DOHH2 (cell line): ENCODE measurements around the gene ANKRD39.

Source experiments
- H3F3A ChIP-seq: fragments of 200-600 bp; sonication (generic), shearing (Covaris generic); 2 replicates; pipeline ENCODE4 v1.6.0; 2016; ENCODE audit warnings: antibody characterized with exemption, mild to moderate bottlenecking; ENCODE audit not compliant: control insufficient read depth, insufficient read depth
- H3K27ac ChIP-seq: fragments of 200-600 bp; sonication (generic); 2 replicates; pipeline ENCODE4 v1.5.1; 2014; ENCODE audit warnings: low read depth, mild to moderate bottlenecking, low read length, moderate library complexity
- H3K27me3 ChIP-seq: fragments of 200-600 bp; sonication (generic); 2 replicates; pipeline ENCODE4 v1.6.1; 2014; ENCODE audit warnings: mild to moderate bottlenecking, low read length, mixed read lengths; ENCODE audit not compliant: control insufficient read depth
- H3K36me3 ChIP-seq: fragments of 200-600 bp; sonication (generic); 2 replicates; pipeline ENCODE4 v1.6.1; 2014; ENCODE audit warnings: mild to moderate bottlenecking, low read length, moderate library complexity, mixed read lengths; ENCODE audit not compliant: control insufficient read depth
- H3K4me1 ChIP-seq: fragments of 200-600 bp; sonication (generic); 2 replicates; pipeline ENCODE4 v1.6.1; 2014; ENCODE audit warnings: mild to moderate bottlenecking, low read length, mixed read lengths; ENCODE audit not compliant: control insufficient read depth
- H3K4me2 ChIP-seq: fragments of 200-600 bp; sonication (generic); 2 replicates; pipeline ENCODE4 v1.6.0; 2014; ENCODE audit warnings: mild to moderate bottlenecking, low read length, moderate library complexity
- H3K4me3 ChIP-seq: fragments of 200-600 bp; sonication (generic); 2 replicates; pipeline ENCODE4 v1.5.1; 2014; ENCODE audit warnings: mild to moderate bottlenecking, low read length, mixed read lengths
- H3K79me2 ChIP-seq: fragments of 200-600 bp; sonication (generic); 2 replicates; pipeline ENCODE4 v1.6.1; 2014; ENCODE audit warnings: mild to moderate bottlenecking, low read length, mixed read lengths; ENCODE audit not compliant: control insufficient read depth
- H3K9me2 ChIP-seq: fragments of 200-600 bp; sonication (generic); replicated peaks from 2 replicates; pipeline ENCODE4 v1.6.1; 2014; ENCODE audit warnings: mild to moderate bottlenecking, low read length, mixed read lengths; ENCODE audit not compliant: control insufficient read depth
- H3K9me3 ChIP-seq: fragments of 200-600 bp; sonication (generic); 2 replicates; pipeline ENCODE4 v1.6.1; 2014; ENCODE audit warnings: antibody characterized with exemption, low read length, mixed read lengths; ENCODE audit not compliant: control insufficient read depth, insufficient read depth
- H4K20me1 ChIP-seq: fragments of 200-600 bp; sonication (generic); 2 replicates; pipeline ENCODE4 v1.6.0; 2014; ENCODE audit warnings: low read depth, mild to moderate bottlenecking, antibody characterized with exemption, low read length, moderate library complexity; ENCODE audit not compliant: control insufficient read depth, insufficient read depth
- EZH2phosphoT487 ChIP-seq: fragments of 200-600 bp; sonication (generic); IDR thresholded peaks from 2 replicates; pipeline ENCODE4 v1.6.1; 2017; ENCODE audit warnings: borderline replicate concordance, mild to moderate bottlenecking, antibody characterized with exemption, low read length, moderate library complexity, mixed read lengths
- TF ChIP-seq, protein P1 (sequence below): fragments of 200-600 bp; sonication (generic); IDR thresholded peaks from one replicate; pipeline ENCODE4 v1.5.1; 2014; ENCODE audit warnings: antibody characterized with exemption, mild to moderate bottlenecking, low read depth, low read length; ENCODE audit not compliant: poor library complexity, severe bottlenecking

Gene ANKRD39

GRCh38 chr2:96816836-96817702 lies 40.7 kb downstream of the ANKRD39 start:
- Histone ChIP-seq H4K20me1 (peaks cover 26% of the 10 kb centered on the region), H3F3A (no peaks in the 10 kb centered on the region), H3K36me3 (peaks cover 43% of the 10 kb centered on the region), H3K4me2 (peak overlapping the region; percentile 92), H3K27me3 (no peaks in the 10 kb centered on the region), H3K4me3 (peak overlapping the region; percentile 82), H3K9me2 (no peaks in the 10 kb centered on the region), H3K9me3 (no peaks in the 10 kb centered on the region), H3K4me1 (peaks cover 55% of the 10 kb centered on the region), H3K27ac (no peak overlapping the region), H3K79me2 (peaks cover 55% of the 10 kb centered on the region)
- no peak for TF ChIP-seq EZH2phosphoT487
- TF ChIP-seq, protein P1, sequence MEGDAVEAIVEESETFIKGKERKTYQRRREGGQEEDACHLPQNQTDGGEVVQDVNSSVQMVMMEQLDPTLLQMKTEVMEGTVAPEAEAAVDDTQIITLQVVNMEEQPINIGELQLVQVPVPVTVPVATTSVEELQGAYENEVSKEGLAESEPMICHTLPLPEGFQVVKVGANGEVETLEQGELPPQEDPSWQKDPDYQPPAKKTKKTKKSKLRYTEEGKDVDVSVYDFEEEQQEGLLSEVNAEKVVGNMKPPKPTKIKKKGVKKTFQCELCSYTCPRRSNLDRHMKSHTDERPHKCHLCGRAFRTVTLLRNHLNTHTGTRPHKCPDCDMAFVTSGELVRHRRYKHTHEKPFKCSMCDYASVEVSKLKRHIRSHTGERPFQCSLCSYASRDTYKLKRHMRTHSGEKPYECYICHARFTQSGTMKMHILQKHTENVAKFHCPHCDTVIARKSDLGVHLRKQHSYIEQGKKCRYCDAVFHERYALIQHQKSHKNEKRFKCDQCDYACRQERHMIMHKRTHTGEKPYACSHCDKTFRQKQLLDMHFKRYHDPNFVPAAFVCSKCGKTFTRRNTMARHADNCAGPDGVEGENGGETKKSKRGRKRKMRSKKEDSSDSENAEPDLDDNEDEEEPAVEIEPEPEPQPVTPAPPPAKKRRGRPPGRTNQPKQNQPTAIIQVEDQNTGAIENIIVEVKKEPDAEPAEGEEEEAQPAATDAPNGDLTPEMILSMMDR, result no peak

GRCh38 chr2:96816127-96816835 lies 41.5 kb downstream of the ANKRD39 start, which contains the start of gene CNNM3:
TSS of gene CNNM3 (plus strand) at chr2:96816268. CDS start at chr2:96816278, 10 bp downstream.
- Histone ChIP-seq H3K9me3 (no peaks in the 10 kb centered on the region), H4K20me1 (peaks cover 26% of the 10 kb centered on the region), H3K4me3 (peak within 1 kb of the TSS; percentile 93), H3K9me2 (no peaks in the 10 kb centered on the region), H3K4me2 (peak within 1 kb of the TSS; percentile 93), H3K4me1 (peaks cover 63% of the 10 kb centered on the region), H3K27ac (peak within 1 kb of the TSS; percentile 60), H3F3A (no peaks in the 10 kb centered on the region), H3K36me3 (peaks cover 40% of the 10 kb centered on the region), H3K27me3 (no peaks in the 10 kb centered on the region), H3K79me2 (peaks cover 50% of the 10 kb centered on the region)
- TF ChIP-seq EZH2phosphoT487, result no peak
- TF ChIP-seq, protein P1, result peak; percentile 40

- peak overlapping the region; percentile 93 for H3K4me2 ChIP-seq
- H4K20me1 ChIP-seq, result peaks cover 23% of the 10 kb centered on the region
- no peaks in the 10 kb centered on the region for H3F3A ChIP-seq
- peaks cover 43% of the 10 kb centered on the region for H3K79me2 ChIP-seq
- no peaks in the 10 kb centered on the region for H3K9me3 ChIP-seq
- peaks cover 62% of the 10 kb centered on the region for H3K4me1 ChIP-seq
- H3K27ac ChIP-seq, result peak overlapping the region; percentile 39
- H3K9me2 ChIP-seq, result no peaks in the 10 kb centered on the region
- H3K36me3 ChIP-seq, result peaks cover 32% of the 10 kb centered on the region
- peak overlapping the region; percentile 93 for H3K4me3 ChIP-seq
- H3K27me3 ChIP-seq, result no peaks in the 10 kb centered on the region
- TF ChIP-seq EZH2phosphoT487, result no peak
- TF ChIP-seq, protein P1, result no peak
Observed at GRCh38 chr2:96815326-96816126, 42.3 kb downstream of the ANKRD39 start.
